Panc1 (cell line): ENCODE results near the gene TIMM9. TPM values are rescaled to one million over a fixed set of nuclear protein-coding genes. Genes with fewer than 3 reads are reported as not detected.
A peak's percentile ranks its signal among the peaks of the same experiment; 100 is the strongest.

ENCODE experiments used
- ATAC-seq: fragments of 200-7000 bp; cut with Tn5 transposase; 2 replicates; pipeline ENCODE4 v1.9.1; 2020; ENCODE audit warnings: mild to moderate bottlenecking, moderate library complexity
- BruUV-seq: library from RNA; stranded (reverse); fragments of 400-500 nt; replicated peaks from 2 replicates; lab custom pipeline; 2021; lab: Mats Ljungman, UMichigan
- CTCF ChIA-PET: fragments of 300-600 bp; sonication (Branson Sonifier 250); formaldehyde crosslinking; loops from one replicate; lab custom pipeline; 2022; ENCODE audit warnings: antibody characterized with exemption; lab: Charles Lee
- POLR2A ChIA-PET: fragments of 300-600 bp; sonication (Branson Sonifier 250); formaldehyde crosslinking; loops from one replicate; lab custom pipeline; 2022; ENCODE audit warnings: antibody characterized with exemption; lab: Charles Lee
- DNase-seq: peaks from one replicate; pipeline ENCODE4 v3.0.0-alpha.2; 2010; ENCODE audit warnings: low read depth, low spot score
- H3K27ac ChIP-seq: 2 replicates; pipeline ENCODE4 v1.5.1; 2011; ENCODE audit warnings: mild to moderate bottlenecking, low read length, inconsistent platforms
- H3K27me3 ChIP-seq: fragments of 200-500 bp; sonication (Bioruptor generic); 2 replicates; pipeline ENCODE4 v1.6.0; 2014; ENCODE audit warnings: low read length, inconsistent platforms; ENCODE audit not compliant: control insufficient read depth, insufficient read depth
- H3K36me3 ChIP-seq: fragments of 200-500 bp; sonication (Bioruptor generic); 2 replicates; pipeline ENCODE4 v1.5.1; 2014; ENCODE audit warnings: inconsistent platforms, mild to moderate bottlenecking, low read length, moderate library complexity; ENCODE audit not compliant: control insufficient read depth, insufficient read depth
- H3K4me1 ChIP-seq: 2 replicates; pipeline ENCODE4 v1.5.1; 2011; ENCODE audit warnings: inconsistent platforms, mild to moderate bottlenecking, low read length, moderate library complexity; ENCODE audit not compliant: control insufficient read depth, insufficient read depth
- H3K4me3 ChIP-seq, 2 experiments: 2 replicates each; pipeline ENCODE4 v1.5.1; 2011 to 2012; ENCODE audit warnings: low read depth in 2 of 2, low read length in 2 of 2, mild to moderate bottlenecking in 2 of 2, inconsistent platforms in 1 of 2, moderate library complexity in 1 of 2
- H3K9me3 ChIP-seq: fragments of 200-500 bp; sonication (Bioruptor generic); 2 replicates; pipeline ENCODE4 v1.5.1; 2014; ENCODE audit warnings: low read depth, mild to moderate bottlenecking, inconsistent platforms, low read length, moderate library complexity; ENCODE audit not compliant: control insufficient read depth, insufficient read depth
- POLR2AphosphoS5 ChIP-seq: IDR thresholded peaks from 2 replicates; pipeline ENCODE4 v1.6.1; 2012; ENCODE audit warnings: mild to moderate bottlenecking, low read depth, low read length, moderate library complexity
- SIN3A ChIP-seq: IDR thresholded peaks from 2 replicates; pipeline ENCODE4 v1.6.1; 2012; ENCODE audit warnings: low read depth, mild to moderate bottlenecking, low read length, moderate library complexity, borderline replicate concordance; ENCODE audit not compliant: insufficient read depth
- TCF7L2 ChIP-seq: IDR thresholded peaks from 2 replicates; pipeline ENCODE4 v1.6.1; 2011; ENCODE audit warnings: mild to moderate bottlenecking, low read depth, low read length, inconsistent platforms
- in situ Hi-C: cut with HindIII; loops from 2 replicates; pipeline ENCODE4 v1.10.0; 2016; ENCODE audit warnings: low sequenced_read_pairs, low pct_unique_long_range_greater_than_20kb
- intact Hi-C: fragments of 100-400 bp; cut with micrococcal nuclease; formaldehyde crosslinking; loops from one replicate; pipeline ENCODE4 v1.10.0; 2022; ENCODE audit not compliant: unreplicated experiment
- total RNA-seq: library from RNA; stranded (reverse); gene quantifications from one replicate; pipeline ENCODE4 v1.2.1, GENCODE V29; 2021; ENCODE audit not compliant: unreplicated experiment
- TF ChIP-seq, protein P1 (sequence below): fragments of 450-650 bp; IDR thresholded peaks from 2 replicates; pipeline ENCODE4 v1.5.1; 2017; ENCODE audit warnings: mild to moderate bottlenecking
- TF ChIP-seq, protein P2 (sequence below), 2 experiments: IDR thresholded peaks; 2 replicates each; pipeline ENCODE4 v1.6.1; 2011 to 2012; ENCODE audit warnings: low read depth in 2 of 2, control low read depth in 1 of 2, low read length in 1 of 2, mild to moderate bottlenecking in 1 of 2, moderate library complexity in 1 of 2; ENCODE audit not compliant: insufficient read depth in 1 of 2

The TIMM9 gene
- total RNA-seq, 1 experiment from 2014 or later: 34.4 TPM

DNA sequence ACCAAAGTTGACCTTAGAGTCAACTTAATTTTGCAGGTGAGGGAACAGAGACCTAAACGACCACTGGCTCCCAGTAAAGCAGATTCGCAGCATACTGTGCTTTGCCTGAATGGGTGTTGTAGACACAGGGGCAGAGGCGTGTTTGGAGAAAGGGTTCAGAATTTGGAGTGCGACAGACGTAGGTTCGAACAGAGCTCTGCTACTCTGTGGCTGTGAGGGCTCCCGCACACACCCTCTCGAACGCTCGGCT, 31.8 kb downstream of the TIMM9 start:
- H3K27ac ChIP-seq: peak overlapping the region; percentile 13; the same call in 1 of the 2 replicates
- BruUV-seq: no TSS peak
- peak; percentile 70; the same call in 1 of the 2 replicates for ATAC-seq
- ChIA-PET CTCF (interaction anchor here (1.0 kb wide), 1 partner anchor 37 kb away, joined by 3 read pairs; no protein-coding TSS in a partner anchor), POLR2A (no interaction called here)
- intact Hi-C loops: no loop called here
- peaks cover 2% of the 10 kb centered on the region; the same call in 1 of the 2 replicates for H3K4me1 ChIP-seq
- in situ Hi-C loops: no loop called here
- H3K27me3 ChIP-seq: no peaks in the 10 kb centered on the region
- no peaks in the 10 kb centered on the region for H3K36me3 ChIP-seq
- H3K9me3 ChIP-seq: no peaks in the 10 kb centered on the region
- TF ChIP-seq SIN3A (no peak), POLR2AphosphoS5 (no peak), TCF7L2 (no peak)
- TF ChIP-seq, protein P1, sequence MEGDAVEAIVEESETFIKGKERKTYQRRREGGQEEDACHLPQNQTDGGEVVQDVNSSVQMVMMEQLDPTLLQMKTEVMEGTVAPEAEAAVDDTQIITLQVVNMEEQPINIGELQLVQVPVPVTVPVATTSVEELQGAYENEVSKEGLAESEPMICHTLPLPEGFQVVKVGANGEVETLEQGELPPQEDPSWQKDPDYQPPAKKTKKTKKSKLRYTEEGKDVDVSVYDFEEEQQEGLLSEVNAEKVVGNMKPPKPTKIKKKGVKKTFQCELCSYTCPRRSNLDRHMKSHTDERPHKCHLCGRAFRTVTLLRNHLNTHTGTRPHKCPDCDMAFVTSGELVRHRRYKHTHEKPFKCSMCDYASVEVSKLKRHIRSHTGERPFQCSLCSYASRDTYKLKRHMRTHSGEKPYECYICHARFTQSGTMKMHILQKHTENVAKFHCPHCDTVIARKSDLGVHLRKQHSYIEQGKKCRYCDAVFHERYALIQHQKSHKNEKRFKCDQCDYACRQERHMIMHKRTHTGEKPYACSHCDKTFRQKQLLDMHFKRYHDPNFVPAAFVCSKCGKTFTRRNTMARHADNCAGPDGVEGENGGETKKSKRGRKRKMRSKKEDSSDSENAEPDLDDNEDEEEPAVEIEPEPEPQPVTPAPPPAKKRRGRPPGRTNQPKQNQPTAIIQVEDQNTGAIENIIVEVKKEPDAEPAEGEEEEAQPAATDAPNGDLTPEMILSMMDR: no peak
- TF ChIP-seq, protein P2, sequence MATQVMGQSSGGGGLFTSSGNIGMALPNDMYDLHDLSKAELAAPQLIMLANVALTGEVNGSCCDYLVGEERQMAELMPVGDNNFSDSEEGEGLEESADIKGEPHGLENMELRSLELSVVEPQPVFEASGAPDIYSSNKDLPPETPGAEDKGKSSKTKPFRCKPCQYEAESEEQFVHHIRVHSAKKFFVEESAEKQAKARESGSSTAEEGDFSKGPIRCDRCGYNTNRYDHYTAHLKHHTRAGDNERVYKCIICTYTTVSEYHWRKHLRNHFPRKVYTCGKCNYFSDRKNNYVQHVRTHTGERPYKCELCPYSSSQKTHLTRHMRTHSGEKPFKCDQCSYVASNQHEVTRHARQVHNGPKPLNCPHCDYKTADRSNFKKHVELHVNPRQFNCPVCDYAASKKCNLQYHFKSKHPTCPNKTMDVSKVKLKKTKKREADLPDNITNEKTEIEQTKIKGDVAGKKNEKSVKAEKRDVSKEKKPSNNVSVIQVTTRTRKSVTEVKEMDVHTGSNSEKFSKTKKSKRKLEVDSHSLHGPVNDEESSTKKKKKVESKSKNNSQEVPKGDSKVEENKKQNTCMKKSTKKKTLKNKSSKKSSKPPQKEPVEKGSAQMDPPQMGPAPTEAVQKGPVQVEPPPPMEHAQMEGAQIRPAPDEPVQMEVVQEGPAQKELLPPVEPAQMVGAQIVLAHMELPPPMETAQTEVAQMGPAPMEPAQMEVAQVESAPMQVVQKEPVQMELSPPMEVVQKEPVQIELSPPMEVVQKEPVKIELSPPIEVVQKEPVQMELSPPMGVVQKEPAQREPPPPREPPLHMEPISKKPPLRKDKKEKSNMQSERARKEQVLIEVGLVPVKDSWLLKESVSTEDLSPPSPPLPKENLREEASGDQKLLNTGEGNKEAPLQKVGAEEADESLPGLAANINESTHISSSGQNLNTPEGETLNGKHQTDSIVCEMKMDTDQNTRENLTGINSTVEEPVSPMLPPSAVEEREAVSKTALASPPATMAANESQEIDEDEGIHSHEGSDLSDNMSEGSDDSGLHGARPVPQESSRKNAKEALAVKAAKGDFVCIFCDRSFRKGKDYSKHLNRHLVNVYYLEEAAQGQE (IDR thresholded peaks at IDR 0.05; ENCODE audit: insufficient read depth in 1 of 2, low read depth in 2 of 2, low read length in 1 of 2): no peak
- H3K4me3 ChIP-seq: peak overlapping the region; percentile 44
- peak; percentile 2 for DNase-seq

- Histone ChIP-seq H3K27ac (no peak overlapping the region), H3K4me3 (no peak overlapping the region), H3K27me3 (no peaks in the 10 kb centered on the region), H3K9me3 (no peaks in the 10 kb centered on the region), H3K36me3 (no peaks in the 10 kb centered on the region), H3K4me1 (no peaks in the 10 kb centered on the region; the same call in 1 of the 2 replicates)
- ATAC-seq (no peak), DNase-seq (no peak)
- ChIA-PET POLR2A (no interaction called here), CTCF (no interaction called here)
- BruUV-seq: no TSS peak
- intact Hi-C loops (no loop called here), in situ Hi-C loops (no loop called here)
- TF ChIP-seq, protein P2 (IDR thresholded peaks at IDR 0.05; ENCODE audit: insufficient read depth in 1 of 2, low read depth in 2 of 2, low read length in 1 of 2): no peak
- TF ChIP-seq SIN3A (no peak), TCF7L2 (no peak)
Observed at GRCh38 chr14:58390830-58391229, 36.5 kb downstream of the TIMM9 start.
